ENCODE results near the gene LAP3.
"Not testable (repeated sequence)": the region's sequence is repeated elsewhere in the genome, so short reads cannot be mapped to it uniquely, and the experiment has no call there.

LAP3 gene

GRCh38 chr4:17576932-17577664 is at the start of gene LAP3:
Gene LAP3, plus strand, starts transcription at chr4:17577198. Its CDS starts 268 bp downstream, at chr4:17577466.
- peak within 1 kb of the TSS; percentile 67 for H3K4me3 ChIP-seq (ENCODE audit: low read depth, low read length)

GRCh38 chr4:17528551-17529165 is 48.3 kb upstream of the LAP3 start:
- H3K4me3 ChIP-seq (ENCODE audit: low read depth, low read length), result no peak overlapping the region

- H3K4me3 ChIP-seq (ENCODE audit: low read depth, low read length), result no peak overlapping the region
These were observed 45.3 kb upstream of the LAP3 start for GRCh38 chr4:17531538-17532285.

GRCh38 chr4:17534705-17535104 is 42.3 kb upstream of the LAP3 start:
- H3K4me3 ChIP-seq (ENCODE audit: low read depth, low read length), result no peak overlapping the region

GRCh38 chr4:17535242-17535641 is 41.8 kb upstream of the LAP3 start:
- no peak overlapping the region for H3K4me3 ChIP-seq (ENCODE audit: low read depth, low read length)

- no peak overlapping the region for H3K4me3 ChIP-seq (ENCODE audit: low read depth, low read length)
These were observed 41.1 kb upstream of the LAP3 start for GRCh38 chr4:17535906-17536305.

- H3K4me3 ChIP-seq (ENCODE audit: low read depth, low read length), result not testable (repeated sequence)
These were observed 39.9 kb upstream of the LAP3 start for GRCh38 chr4:17537060-17537459.

GRCh38 chr4:17544205-17544604 is 32.8 kb upstream of the LAP3 start:
- H3K4me3 ChIP-seq (ENCODE audit: low read depth, low read length), result no peak overlapping the region

- H3K4me3 ChIP-seq (ENCODE audit: low read depth, low read length), result no peak overlapping the region
These were observed 32.2 kb upstream of the LAP3 start for GRCh38 chr4:17544831-17545234.

- H3K4me3 ChIP-seq (ENCODE audit: low read depth, low read length), result no peak overlapping the region
These were observed 31.4 kb upstream of the LAP3 start for GRCh38 chr4:17545374-17546140.

GRCh38 chr4:17546222-17546621 is 30.8 kb upstream of the LAP3 start:
- H3K4me3 ChIP-seq (ENCODE audit: low read depth, low read length), result no peak overlapping the region

- H3K4me3 ChIP-seq (ENCODE audit: low read depth, low read length), result no peak overlapping the region
These were observed 30.3 kb upstream of the LAP3 start for GRCh38 chr4:17546678-17547077.

GRCh38 chr4:17550549-17550948 is 26.4 kb upstream of the LAP3 start:
- H3K4me3 ChIP-seq (ENCODE audit: low read depth, low read length), result no peak overlapping the region

GRCh38 chr4:17552427-17552826 is 24.6 kb upstream of the LAP3 start:
- no peak overlapping the region for H3K4me3 ChIP-seq (ENCODE audit: low read depth, low read length)

GRCh38 chr4:17554568-17554967 is 22.4 kb upstream of the LAP3 start:
- no peak overlapping the region for H3K4me3 ChIP-seq (ENCODE audit: low read depth, low read length)

GRCh38 chr4:17556498-17556897 is 20.5 kb upstream of the LAP3 start:
- H3K4me3 ChIP-seq (ENCODE audit: low read depth, low read length), result no peak overlapping the region

- no peak overlapping the region for H3K4me3 ChIP-seq (ENCODE audit: low read depth, low read length)
These were observed 19.1 kb upstream of the LAP3 start for GRCh38 chr4:17557880-17558279.

- no peak overlapping the region for H3K4me3 ChIP-seq (ENCODE audit: low read depth, low read length)
These were observed 17.9 kb upstream of the LAP3 start for GRCh38 chr4:17558941-17559708.

GRCh38 chr4:17559709-17560048 is 17.3 kb upstream of the LAP3 start:
- no peak overlapping the region for H3K4me3 ChIP-seq (ENCODE audit: low read depth, low read length)

- H3K4me3 ChIP-seq (ENCODE audit: low read depth, low read length), result no peak overlapping the region
These were observed 16.8 kb upstream of the LAP3 start for GRCh38 chr4:17560065-17560673.
